Measurements from ENCODE around the gene WIPF2. TPM values are rescaled to one million over a fixed set of nuclear protein-coding genes. Genes with fewer than 3 reads are reported as not detected.

The WIPF2 gene
- total RNA-seq, 4 donors from 2014 or later: 7.8 to 21.5 (median 12.1) TPM

GRCh38 chr17:40316571-40317344, 97.7 kb downstream of the WIPF2 start:
- WGBS: 19% methylated on average over 25 of the region's 38 CpGs
- TF ChIP-seq EP300 (IDR thresholded peaks at IDR 0.05) (no peak), POLR2AphosphoS5 (IDR thresholded peaks at IDR 0.05) (peak; percentile 58 to 81), CTCF (IDR thresholded peaks at IDR 0.05) (peak in 1 of 3 experiments; percentile 19)
- intact Hi-C loops (cut with DNase I): loop anchor here (2.0 kb wide), 1 partner anchor 26 kb away; no protein-coding TSS in a partner anchor
- DNase-seq (ENCODE audit: extremely low spot score): no peak
- peak overlapping the region; percentile 94 to 98 (median 96) for H3K27ac ChIP-seq (replicated peaks in 1 of 4)
- H3K9me3 ChIP-seq: no peaks in the 10 kb centered on the region
- H3K27me3 ChIP-seq: no peaks in the 10 kb centered on the region
- no peaks in the 10 kb centered on the region for H3K36me3 ChIP-seq
- peaks cover 92 to 95% (median 94%) of the 10 kb centered on the region in 4 donors for H3K4me1 ChIP-seq
- H3K4me3 ChIP-seq: peak overlapping the region; percentile 90 to 99 (median 94)

- Histone ChIP-seq H3K27me3 (no peaks in the 10 kb centered on the region), H3K4me3 (peak overlapping the region; percentile 90 to 99 (median 94)), H3K36me3 (no peaks in the 10 kb centered on the region), H3K9me3 (no peaks in the 10 kb centered on the region), H3K4me1 (peaks cover 92 to 95% (median 94%) of the 10 kb centered on the region in 4 donors), H3K27ac (replicated peaks in 1 of 4) (peak overlapping the region; percentile 94 to 98 (median 96))
- WGBS: under 1% methylated on average over 6 of the region's 6 CpGs
- intact Hi-C loops (cut with DNase I): loop anchor here (2.0 kb wide), 1 partner anchor 25 kb away; no protein-coding TSS in a partner anchor
- no peak for DNase-seq (ENCODE audit: extremely low spot score)
- TF ChIP-seq CTCF (IDR thresholded peaks at IDR 0.05) (peak; percentile 41 to 64 (median 42)), EP300 (IDR thresholded peaks at IDR 0.05) (no peak)
Observed at GRCh38 chr17:40317345-40317873, 98.3 kb downstream of the WIPF2 start.

GRCh38 chr17:40317880-40318829, 99.1 kb downstream of the WIPF2 start:
- intact Hi-C loops (cut with DNase I): loop anchor here (2.0 kb wide), 1 partner anchor 25 kb away; no protein-coding TSS in a partner anchor
- Histone ChIP-seq H3K36me3 (no peaks in the 10 kb centered on the region), H3K27me3 (no peaks in the 10 kb centered on the region), H3K9me3 (no peaks in the 10 kb centered on the region), H3K27ac (replicated peaks in 1 of 4) (peak overlapping the region; percentile 94 to 98 (median 96)), H3K4me1 (peaks cover 92 to 95% (median 94%) of the 10 kb centered on the region in 4 donors), H3K4me3 (peak overlapping the region; percentile 90 to 99 (median 94))
- peak; percentile 90 to 94 for TF ChIP-seq POLR2AphosphoS5 (IDR thresholded peaks at IDR 0.05)
- no peak for TF ChIP-seq EP300 (IDR thresholded peaks at IDR 0.05)
- peak; percentile 82 for TF ChIP-seq POLR2A (IDR thresholded peaks at IDR 0.05; ENCODE audit: low read depth)
- TF ChIP-seq CTCF (IDR thresholded peaks at IDR 0.05): peak in 1 of 3 experiments; percentile 15
- 1% methylated on average over 39 of the region's 70 CpGs for WGBS
- peak; percentile 98 for DNase-seq (ENCODE audit: extremely low spot score)

- Histone ChIP-seq H3K36me3 (no peaks in the 10 kb centered on the region), H3K4me3 (peak overlapping the region; percentile 90 to 99 (median 94)), H3K9me3 (no peaks in the 10 kb centered on the region), H3K27ac (replicated peaks in 1 of 4) (peak overlapping the region; percentile 94 to 98 (median 96)), H3K27me3 (no peaks in the 10 kb centered on the region), H3K4me1 (peaks cover 92 to 95% (median 94%) of the 10 kb centered on the region in 4 donors)
- DNase-seq (ENCODE audit: extremely low spot score): no peak
- TF ChIP-seq CTCF (IDR thresholded peaks at IDR 0.05) (peak; percentile 19 to 42 (median 33)), POLR2AphosphoS5 (IDR thresholded peaks at IDR 0.05) (no peak), POLR2A (IDR thresholded peaks at IDR 0.05; ENCODE audit: low read depth) (no peak)
- WGBS: 4% methylated on average over 13 of the region's 13 CpGs
- intact Hi-C loops (cut with DNase I): no loop called here
Observed at GRCh38 chr17:40318830-40319391, 99.8 kb downstream of the WIPF2 start.
